ENCODE data around the gene FIG4.
"Not testable (repeated sequence)": the region's sequence is repeated elsewhere in the genome, so short reads cannot be mapped to it uniquely, and the experiment has no call there.

FIG4 gene

DNA sequence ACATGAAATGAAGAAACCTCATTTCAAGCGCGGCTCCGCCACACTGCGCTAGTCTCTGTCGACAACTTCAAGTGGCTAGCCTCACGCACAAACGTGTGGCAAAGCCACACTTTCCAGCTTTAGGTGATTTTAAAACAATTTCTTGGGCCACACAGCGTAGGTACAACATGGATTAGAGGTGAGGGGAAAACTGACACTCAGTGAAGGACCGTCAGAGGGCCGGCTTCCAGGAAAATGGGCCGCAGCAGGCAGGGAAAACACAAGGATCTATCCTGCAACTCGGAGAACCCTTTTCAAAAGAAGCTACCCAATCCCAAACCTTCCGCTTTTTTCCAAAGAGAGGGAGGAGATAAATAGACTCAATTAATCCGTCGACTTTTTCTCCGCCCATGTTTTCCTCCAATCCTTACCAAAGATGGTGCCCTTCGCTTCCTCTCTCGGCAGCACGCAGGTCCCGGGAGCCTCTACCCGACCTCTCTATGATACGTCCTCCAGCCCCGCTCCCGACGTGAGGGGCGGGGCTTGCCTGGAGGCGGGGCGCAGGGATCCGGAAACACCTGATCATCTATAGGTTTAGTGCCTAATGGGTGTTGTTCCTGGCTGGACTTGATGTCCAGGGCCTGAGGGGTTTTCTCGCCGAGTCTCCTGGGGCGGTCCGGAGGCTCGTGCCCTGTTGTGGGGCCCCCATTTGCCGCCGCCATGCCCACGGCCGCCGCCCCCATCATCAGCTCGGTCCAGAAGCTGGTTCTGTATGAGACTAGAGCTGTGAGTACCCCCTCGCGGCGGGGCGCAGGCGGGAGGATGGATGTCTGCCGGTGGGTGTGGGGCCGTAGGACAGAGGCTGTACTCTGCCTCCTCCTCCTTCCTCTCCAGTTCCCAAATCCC, at the start of gene FIG4, which contains the start of gene AK9:
TSS of gene FIG4 (plus strand) at position 560 of the 885 bp plus-strand sequence. CDS start at position 700, 140 bp downstream.
TSS of gene AK9 (minus strand) at position 466 of the 885 bp plus-strand sequence. CDS start 15,457 bp downstream, outside the sequence.
- peak; percentile 92 for DNase-seq (ENCODE audit: low read depth)

DNA sequence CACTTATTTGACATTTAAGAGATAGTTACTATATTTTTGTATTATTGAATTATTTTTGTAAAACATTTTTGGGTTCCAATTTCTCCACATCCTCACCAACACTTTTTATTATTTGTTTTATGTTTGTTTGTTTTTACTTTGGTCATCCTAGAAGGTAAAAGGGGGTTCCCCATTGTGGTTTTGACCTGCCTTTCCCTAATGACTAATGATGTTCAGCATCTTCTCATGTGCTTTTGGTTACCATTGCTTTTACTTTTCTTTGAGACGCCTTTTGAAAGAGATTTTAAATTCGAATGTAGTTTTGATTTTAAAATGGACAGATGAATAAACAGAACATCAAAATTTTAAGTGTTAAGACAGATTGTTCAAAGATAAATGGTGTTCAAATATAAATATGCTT, 47.0 kb upstream of the FIG4 start:
- DNase-seq (ENCODE audit: low read depth) = no peak

DNA sequence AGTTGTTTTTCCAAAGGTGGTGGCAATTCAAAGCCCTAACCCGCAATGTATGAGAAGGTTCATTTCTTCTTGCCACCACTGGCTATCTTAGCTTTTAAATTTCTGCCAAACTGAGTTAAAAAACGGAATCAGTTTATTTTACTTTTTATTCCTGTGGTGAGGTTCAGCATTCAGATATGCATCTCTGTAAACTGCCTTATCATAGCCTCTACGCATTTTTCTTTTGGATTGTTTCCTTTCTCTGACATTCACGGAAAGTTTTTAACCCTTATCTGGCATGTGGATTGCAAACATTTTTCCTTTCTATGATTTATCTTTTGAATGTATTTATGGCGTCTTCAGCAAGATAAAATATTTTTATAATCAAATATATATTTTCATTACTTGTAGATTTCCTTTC, 37.8 kb upstream of the FIG4 start:
- no peak for DNase-seq (ENCODE audit: low read depth)

DNA sequence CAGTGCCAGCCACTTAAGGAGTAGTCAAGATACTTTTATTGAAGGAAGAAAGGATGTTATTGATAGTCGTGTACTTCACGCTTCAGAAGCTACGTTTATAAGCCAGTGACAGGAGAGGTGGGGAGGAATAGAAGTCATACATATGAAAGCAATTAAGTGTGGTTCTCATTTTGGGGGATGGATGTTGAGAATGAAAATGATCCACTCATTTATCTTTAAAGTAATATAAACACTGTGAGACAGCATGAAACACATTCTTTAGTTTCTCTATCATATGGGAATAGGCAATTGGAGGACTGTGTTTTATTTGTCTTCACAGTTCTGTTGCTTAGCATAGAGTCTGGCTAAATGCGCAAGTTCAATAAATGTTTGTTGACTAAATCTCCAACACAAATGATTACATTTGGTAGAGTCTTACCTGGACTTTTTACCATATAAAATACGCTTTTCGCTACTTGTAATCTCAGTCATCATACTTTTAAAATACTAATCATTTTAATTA, 35.3 kb upstream of the FIG4 start:
- DNase-seq (ENCODE audit: low read depth) = no peak

DNA sequence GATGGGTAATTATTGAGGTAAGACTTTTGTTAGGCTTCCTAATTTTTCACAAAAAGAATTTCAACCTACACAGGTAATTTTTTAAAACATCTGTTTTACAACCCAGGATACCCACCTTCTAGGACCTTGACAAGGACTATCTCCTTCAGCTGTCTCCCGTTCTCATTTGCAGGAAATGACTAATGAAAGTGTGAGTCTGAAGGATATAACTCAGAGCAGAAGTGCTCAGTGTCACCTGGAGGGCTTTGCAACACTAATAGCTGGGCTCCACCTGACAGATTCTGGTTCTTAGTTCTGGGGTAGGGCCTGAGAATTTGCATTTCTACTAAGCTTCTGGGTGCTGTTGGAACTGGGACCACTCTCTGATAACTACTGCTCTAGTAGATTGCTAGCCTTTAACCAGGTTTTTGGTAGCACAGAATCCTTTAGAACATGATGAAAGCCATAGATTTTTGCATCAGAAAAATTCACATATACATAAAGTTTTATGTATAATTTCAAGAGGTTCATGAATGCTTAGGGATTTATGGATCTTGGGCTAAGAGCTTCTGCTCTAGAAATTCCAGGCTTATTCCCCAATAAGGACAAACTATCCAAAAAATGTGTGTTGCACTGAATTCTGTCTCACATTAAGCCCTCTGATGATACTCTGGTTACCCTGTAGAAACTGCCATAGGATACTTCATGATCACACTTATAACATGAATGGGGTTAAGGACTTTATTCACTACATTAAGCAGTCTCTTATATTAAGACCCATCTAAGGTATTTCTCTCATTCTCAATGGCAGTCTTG, 30.4 kb upstream of the FIG4 start:
- no peak for DNase-seq (ENCODE audit: low read depth)

DNA sequence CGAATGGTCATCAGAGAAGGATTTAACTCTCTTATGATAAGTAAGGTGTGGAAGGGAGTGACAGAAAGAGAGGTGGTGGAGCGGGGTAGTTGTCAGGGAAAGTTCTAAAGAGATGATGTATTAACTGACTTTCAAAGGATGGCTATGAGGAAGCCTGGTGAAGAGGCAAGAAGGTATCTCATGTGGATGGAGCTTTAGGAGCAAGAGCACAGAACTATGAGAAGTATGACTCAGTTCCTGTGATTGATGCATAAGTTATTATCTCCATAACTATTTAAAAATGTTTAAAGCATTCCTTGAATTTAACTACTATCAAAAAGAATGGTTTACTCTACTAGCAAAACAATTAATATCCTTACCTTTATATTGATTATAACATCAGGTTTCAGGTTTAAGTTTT, 28.9 kb upstream of the FIG4 start:
- DNase-seq (ENCODE audit: low read depth) = no peak

DNA sequence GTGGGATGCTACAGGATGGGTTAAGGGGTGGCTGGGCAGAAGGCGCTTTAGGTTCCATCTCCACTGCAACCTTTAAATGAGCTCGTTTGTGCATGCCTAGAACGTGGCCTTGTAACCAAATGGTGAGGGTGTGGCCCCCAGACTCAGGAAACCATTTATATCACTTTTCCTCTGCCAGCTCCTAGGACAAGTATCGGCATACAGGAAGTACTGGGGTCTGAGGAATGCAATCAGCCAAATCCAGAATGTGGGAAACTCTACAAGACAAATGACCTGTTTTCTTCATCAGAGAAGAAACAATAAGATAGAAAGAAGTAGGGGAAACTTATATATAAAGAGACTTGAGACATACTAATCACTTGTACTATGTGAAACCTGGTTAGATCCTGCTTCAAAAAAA, 21.3 kb upstream of the FIG4 start:
- DNase-seq (ENCODE audit: low read depth) = no peak

DNA sequence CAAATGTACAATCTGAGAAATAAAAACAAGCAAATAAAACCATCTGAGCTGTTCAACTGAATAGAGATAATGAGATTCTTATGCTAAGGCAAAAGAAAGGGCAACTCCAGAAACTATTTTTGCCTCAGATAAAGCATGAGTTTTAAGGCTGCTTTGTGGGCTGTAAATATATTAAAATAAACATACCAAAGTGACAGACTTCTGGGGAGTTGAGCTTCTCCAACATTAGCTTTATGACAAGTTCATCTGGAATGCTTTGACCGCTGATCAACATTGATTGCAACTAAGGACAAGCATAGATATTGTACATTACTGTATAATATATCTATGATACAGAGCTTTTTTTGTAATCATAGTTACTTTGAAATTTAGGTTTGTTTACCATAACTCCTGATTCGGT, 19.4 kb upstream of the FIG4 start:
- DNase-seq (ENCODE audit: low read depth) = peak; percentile 25

DNA sequence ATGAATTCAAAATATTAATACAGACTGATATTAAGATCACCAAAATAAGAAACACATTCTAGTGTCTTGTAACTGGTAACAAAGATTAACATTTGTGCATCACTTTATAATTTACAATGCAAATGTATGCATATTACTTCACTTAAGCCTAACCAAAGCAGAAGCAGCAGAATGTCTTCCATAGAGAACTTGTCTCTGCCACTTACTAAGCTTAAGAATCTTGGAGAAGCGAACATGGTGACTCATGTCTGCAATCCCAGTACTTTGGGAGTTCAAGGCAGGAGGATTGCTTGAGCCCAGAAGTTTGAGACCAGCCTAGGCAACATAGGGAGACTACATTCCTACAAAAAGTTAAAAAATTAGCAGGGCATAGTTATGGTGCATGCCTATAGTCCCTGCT, 18.9 kb upstream of the FIG4 start:
- no peak for DNase-seq (ENCODE audit: low read depth)

DNA sequence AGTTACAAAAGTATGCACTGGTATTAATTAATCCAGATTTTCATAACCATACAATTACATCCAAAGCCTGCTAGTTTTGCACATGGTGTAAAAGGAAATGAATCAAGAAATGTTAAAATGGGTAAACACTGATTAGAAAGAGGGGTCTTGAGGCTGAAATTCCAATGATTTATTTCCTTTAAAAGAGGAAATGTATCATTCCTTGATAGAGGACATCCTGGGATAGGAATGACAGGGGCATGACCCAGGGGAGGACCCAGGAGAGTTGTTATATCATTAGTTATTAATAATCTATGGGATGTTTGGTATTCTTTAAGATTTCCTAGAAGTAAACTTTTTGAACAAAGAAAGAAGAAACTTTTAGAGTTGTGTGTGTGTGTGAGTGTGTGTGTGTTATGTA, 18.3 kb upstream of the FIG4 start:
- DNase-seq (ENCODE audit: low read depth) = no peak

DNA sequence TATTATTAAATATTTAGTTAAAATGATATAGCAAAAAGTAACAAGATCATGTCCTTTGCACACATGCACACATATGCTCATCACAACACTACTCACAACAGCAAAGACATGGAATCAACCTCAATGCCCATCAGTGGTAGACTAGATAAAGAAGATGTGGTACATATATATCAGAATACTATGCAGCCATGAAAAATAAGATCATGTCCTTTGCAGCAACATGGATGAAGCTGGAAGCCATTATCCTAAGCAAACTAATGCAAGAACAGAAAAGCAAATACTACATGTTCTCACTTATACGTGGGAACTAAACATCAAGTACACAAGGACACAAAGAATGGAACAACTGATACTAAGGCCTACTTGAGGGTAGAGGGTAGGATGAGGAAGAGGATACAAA, 14.4 kb upstream of the FIG4 start:
- no peak for DNase-seq (ENCODE audit: low read depth)

DNA sequence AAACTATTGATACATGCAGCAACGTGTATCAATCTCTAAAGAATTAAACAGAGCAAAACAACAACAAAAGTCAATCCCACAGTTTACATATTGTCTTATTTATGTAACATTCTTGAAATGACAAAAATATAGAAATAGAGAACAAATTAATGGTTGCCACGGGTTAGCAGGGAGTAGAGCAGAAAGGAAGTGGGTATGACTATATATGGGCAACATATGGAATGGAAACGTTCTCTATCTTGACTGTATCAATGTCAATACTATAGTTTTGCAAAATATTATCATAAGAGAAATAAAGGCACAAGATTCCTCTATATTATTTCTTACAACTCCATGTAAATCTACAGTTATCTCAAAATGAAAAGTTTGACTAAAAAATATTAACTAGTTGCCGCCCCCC, 12.9 kb upstream of the FIG4 start:
- DNase-seq (ENCODE audit: low read depth) = no peak

DNA sequence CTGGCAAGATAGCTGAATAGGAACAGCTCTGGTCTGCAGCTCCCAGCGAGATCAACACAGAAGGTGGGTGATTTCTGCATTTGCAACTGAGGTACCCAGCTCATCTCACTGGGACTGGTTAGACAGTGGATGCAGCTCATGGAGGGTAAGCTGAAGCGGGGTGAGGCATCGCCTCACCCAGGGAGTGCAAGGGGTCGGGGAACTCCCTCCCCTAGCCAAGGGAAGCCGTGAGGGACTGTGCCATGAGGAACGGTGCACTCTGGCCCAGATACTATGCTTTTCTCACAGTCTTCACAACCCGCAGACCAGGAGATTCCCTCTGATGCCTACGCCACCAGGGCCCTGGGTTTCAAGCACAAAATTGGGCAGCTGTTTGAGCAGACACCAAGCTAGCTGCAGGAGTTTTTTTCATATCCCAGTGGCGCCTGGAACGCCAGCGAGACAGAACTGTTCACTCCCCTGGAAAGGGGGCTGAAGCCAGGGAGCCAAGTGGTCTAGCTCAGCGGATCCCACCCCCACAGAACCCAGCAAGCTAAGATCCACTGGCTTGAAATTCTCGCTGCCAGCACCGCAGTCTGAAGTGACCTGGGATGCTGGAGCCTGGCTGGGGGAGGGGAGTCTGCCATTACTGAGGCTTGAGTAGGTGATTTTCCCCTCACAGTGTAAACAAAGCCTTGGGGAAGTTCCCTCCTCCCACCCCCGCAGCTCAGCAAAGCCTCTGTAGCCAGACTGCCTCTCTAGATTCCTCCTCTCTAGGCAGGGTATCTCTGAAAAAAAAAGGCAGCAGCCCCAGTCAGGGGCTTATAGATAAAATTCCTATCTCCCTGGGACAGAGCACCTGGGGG, 12.2 kb upstream of the FIG4 start:
- DNase-seq (ENCODE audit: low read depth) = not testable (repeated sequence)

DNA sequence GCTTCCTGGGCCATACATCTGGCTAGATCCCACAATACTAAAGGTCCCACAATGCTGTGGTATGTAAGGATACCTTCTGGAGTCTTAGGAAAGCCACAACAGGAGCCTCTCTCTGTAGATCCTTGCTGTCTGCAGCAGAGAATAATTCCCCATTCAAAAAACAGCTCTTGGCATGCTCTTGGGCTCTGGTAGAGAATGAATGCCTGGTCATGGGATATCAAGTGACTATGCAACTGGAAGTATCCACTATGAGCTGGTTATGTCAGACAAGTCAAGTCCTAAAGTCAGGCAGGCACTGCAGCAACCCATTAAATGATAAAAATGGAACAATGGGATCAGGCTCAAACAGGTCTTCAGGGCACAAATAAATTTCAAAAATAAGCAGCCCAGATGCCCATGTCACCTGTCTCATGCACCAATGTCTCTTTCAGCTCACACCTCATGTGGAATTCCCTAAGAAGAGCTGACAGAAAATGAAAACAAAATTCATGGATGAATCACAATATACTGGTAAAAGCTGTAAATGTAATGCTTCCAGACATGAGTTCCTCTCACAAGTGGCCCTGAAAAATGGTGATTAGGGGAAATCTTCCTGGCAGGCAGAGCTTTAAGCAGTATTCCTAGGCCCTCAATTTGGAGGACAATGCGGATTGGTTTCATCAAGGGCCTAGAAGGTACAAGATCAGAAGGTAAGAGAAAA, 4.4 kb upstream of the FIG4 start:
- peak; percentile 48 for DNase-seq (ENCODE audit: low read depth)

DNA sequence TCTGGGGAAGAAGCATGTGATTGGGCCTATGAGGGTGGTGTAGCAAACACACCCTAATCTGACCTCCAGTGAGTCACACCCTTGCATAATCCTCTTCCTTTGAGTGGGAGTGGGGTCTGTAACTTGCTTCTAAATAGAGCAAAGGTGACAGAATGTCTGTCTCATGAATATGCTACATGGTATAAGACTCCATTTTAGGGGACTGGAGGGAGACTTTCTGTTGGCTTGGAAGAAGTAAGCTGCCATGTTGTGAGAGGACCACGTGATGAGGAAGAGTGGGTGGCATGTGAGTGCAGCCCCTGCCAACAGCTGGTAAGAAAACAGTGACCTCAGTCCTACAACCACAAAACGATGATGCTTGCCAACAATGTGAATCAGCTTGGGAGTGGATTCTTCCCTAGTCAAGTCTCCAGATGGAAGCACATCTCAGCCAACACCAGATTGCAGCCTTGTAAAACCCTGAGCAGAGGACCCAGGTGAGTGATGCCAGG, 3.8 kb upstream of the FIG4 start:
- DNase-seq (ENCODE audit: low read depth) = peak; percentile 96

DNA sequence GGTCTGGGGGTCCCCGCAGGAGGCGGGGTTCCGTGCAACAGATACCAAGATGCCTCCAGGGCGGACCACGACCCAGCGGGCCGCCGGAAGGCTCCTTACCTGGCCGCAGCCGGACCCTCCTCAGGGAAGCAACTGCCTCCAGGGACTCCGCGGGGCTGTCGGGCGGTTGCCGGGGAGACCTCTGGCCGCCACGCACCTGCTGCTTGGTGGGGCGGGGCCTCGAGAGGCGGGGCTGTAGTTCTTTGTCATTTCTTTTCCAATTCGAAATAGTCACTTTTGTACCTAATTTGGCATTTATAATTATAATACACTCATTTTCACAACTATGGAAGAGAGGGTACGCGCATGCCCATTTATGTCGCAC, 741 bp upstream of the FIG4 start:
- DNase-seq (ENCODE audit: low read depth) = no peak

DNA sequence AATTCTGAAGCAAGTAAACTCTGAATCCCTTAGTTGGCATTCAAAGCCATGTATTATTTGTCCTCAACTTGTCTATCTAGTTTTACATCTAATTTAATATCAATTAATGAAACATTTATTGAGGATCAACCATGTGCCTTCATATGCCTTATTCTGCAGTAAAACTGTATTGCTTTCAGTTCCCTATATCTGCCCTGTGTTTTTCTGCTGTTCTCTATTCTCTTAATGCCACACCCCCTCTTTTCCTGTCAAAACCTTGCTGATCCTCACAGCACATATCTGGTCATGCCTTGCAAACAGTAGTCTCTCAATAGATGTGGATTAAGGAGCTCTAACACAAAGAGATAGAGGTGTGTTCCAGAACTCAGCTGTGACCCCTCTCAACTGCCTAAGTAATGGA, 2.0 kb downstream of the FIG4 start:
- no peak for DNase-seq (ENCODE audit: low read depth)

DNA sequence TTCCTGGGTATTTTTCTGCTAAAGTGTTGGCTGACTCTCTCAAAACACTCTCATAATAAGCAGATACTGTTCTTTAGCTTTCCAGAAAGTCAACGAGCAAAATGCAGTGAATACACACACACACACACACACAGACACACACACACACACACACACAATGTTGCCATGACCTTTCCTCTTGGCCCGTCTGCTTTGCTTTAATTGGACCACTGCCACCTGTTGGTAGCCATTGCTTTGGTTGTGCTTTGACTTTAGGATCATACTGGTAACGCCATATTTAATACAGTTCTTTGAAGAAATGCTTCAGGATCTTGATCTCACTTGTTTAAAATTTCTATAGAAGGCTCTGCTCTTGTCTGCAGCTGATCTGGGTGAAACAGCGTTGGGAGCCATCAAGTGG, 4.4 kb downstream of the FIG4 start:
- DNase-seq (ENCODE audit: low read depth) = no peak

DNA sequence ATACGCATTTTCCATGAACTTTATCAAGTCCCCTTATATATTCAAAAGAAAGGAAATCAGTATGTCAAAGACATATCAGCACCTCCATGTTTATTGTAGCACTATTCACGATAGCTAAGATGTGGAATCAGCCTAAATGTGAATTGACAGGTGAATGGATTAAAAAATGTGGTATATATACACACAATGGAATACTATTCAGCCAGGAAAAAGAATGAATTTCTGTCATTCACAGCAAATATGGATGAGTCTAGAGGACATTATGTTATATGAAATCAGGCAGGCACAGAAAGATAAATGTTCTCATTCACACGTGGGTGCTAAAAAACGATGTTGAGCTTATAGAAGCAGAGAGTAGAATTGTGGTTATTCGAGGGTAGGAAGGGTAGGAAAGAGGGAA, 5.3 kb downstream of the FIG4 start:
- DNase-seq (ENCODE audit: low read depth) = no peak

DNA sequence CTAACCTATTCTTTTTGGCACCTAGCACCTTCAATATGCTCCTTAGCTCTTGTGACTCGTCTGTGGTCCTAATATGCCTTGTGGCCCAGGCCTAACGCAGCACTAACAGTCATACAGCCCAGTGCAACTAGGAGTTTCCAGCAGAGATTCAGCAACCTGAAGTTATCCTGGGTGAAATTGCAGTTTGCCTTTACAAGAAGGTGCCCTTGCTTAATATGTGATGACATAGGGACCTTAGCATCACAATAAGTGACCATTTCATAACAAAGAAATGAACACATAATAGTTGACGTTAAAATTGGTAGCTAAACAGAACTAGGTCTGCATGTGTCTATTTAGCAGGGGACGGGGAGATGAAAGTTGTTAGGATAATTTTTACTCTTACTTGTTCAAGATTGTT, 10.1 kb downstream of the FIG4 start:
- DNase-seq (ENCODE audit: low read depth) = no peak

DNA sequence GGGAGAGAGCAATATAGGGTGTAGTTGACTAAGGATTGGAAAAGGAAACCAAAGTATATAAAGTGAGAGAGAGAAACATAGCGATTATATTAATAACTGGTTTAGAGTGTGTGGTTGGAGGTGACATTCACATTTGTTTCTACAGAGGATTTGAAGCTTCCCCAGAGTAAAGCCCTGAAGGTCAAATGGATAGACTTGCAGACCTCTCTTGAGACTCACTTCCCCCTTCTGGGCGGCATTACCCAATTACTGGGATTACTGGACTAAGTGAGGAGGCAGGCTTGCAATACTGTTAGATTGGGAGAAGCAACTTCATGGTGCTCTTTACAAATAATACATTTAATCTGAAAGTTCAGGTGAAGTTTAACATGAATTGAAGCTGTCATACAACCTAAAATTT, 10.7 kb downstream of the FIG4 start:
- DNase-seq (ENCODE audit: low read depth) = no peak

All from stromal cell of bone marrow (primary cell).